Peyer's patch (tissue), 4 donors: Measurements from ENCODE around the gene SLC6A3.

Source experiments
- CTCF ChIP-seq, 6 experiments: fragments of 450-650 bp in 4 of 6; fragments of 200-600 bp in 2 of 6; sonication (generic) in 1 of 6; IDR thresholded peaks; one replicate each; pipeline ENCODE4 v1.5.1; 2017 to 2019; ENCODE audit warnings: antibody characterized with exemption in 6 of 6, mild to moderate bottlenecking in 3 of 6, moderate library complexity in 1 of 6
- POLR2A ChIP-seq, 2 donors: fragments of 450-650 bp; IDR thresholded peaks; one replicate each; pipeline ENCODE4 v1.5.1; 2017; ENCODE audit warnings: antibody characterized with exemption in 2 of 2, mild to moderate bottlenecking in 2 of 2, moderate library complexity in 2 of 2

GRCh38 chr5:1352231-1353219, 92.7 kb downstream of the SLC6A3 start:
- TF ChIP-seq CTCF (IDR thresholded peaks at IDR 0.05): no peak
- TF ChIP-seq POLR2A (IDR thresholded peaks at IDR 0.05): no peak
